ENCODE results near the gene DCUN1D2.

- TF ChIP-seq CTCF (conservative IDR thresholded peaks at IDR 0.05; ENCODE audit: low read depth, low read length) = no peak
- no peak for TF ChIP-seq EZH2 (IDR thresholded peaks at IDR 0.05; ENCODE audit: borderline replicate concordance, low read depth, low read length, poor library complexity, severe bottlenecking)
Measured at GRCh38 chr13:113417008-113417751, 73.3 kb downstream of the DCUN1D2 start.
